NCI-H2196 treated with DMSO at 0.1 percent for 48 hours (cell line): ENCODE measurements around the gene TSSC4.

ENCODE experiments used
- DNase-seq: peaks from one replicate; lab custom pipeline; 2025; ENCODE audit not compliant: unreplicated experiment; lab: John Stamatoyannopoulos, UW

TSSC4 gene

DNA sequence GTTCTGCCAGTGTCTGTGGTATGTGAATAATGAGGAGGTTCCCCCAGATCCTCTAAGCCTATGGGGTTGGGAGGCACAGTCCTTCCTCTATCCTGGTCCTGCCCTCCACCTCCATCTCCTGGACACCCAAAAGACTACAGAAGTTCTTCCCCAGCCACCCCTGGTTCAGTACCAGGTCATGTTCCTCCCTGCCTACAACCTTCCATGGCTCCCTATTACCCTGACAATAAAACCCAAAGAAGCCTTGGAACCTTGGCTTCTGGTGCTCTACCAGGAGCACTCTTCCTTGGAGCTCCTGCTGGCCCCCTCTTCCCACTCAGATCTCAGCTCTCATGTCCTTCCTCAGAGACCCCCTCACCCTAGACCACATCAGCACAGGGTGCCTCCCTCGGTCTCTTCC lies 30.8 kb downstream of the TSSC4 start:
- no peak for DNase-seq

DNA sequence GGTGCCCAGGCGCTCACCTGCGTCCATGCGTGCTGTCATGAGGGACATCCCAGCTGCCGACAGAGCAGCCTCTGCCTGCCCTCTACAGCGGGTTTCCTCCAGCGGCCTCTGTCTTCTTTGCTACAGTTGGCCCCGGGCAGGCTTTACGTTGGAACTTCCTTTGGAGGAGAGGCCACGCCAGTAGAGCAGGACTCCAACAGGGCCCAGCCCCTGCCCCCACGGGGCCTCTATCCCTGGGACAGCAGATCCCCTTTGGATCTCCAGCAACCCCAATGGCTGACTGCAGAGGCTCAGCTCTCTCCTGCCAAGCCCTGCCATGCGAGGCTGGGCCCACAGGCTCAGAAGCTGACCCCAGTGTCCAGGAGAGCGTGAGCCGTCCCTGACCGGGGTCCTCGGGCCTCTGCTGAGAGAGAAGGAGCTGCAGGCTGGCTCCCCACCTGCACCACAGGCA lies 31.6 kb downstream of the TSSC4 start:
- no peak for DNase-seq

DNA sequence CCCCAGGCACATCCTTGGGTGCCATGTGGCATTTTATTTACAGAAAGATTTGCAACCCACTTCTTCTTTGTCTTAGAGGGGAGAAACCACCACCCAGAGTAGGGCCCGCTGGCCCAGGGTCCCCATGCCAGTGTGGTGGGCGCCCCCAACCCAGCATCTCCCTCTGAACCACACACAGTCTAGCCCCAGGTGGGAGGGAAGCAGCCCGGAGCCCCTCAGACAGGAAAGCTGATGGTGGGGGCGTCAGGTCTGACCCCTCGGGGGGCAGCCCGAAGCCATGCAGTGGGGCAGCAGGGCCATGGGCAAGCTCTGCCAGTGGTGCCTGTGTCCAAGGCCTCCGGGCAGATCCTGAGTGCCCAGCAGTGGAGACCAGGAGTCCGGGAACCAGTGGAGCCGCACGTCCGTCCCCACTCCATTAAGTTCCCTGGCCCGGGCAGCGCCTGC lies 32.1 kb downstream of the TSSC4 start:
- DNase-seq, result no peak

DNA sequence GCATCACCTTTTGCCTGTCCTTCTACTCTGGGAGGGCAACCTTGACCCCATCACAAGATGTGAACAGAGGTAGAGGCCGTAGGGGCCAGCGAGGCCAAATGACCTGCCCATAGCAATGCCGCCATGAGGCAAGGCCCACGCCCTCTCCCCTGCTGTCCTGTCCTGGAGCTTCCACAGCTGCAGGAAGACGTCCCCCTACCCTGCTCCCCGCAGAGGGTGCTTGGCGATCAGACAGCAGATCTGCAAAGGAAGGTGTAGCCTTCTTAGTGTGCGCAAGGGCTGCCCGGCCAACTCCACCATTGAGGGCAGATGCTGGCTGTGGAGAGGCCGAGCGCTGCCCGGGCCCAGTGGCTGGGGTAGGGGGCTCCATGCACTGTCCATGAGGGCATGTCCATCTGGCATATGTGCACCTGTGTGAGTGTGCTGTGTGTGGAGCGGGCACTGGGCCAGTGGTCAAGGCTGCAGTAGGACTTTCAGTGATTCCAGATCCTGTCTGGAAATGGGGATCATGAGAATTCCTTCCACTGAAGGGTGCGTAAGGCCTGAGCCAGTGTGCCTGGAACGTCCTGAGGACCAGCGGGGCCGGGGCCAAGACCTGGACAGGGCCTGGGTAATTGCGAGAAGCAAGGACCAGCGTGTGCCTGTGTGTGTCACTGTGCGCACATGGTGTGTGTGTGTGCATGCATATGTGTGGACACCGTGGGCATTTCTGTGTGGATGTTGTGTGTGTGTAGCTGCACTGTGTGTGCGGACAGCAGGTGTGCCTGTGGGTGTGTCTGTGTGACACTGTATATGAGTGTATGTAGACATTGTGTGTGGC lies 32.8 kb downstream of the TSSC4 start:
- no peak for DNase-seq

DNA sequence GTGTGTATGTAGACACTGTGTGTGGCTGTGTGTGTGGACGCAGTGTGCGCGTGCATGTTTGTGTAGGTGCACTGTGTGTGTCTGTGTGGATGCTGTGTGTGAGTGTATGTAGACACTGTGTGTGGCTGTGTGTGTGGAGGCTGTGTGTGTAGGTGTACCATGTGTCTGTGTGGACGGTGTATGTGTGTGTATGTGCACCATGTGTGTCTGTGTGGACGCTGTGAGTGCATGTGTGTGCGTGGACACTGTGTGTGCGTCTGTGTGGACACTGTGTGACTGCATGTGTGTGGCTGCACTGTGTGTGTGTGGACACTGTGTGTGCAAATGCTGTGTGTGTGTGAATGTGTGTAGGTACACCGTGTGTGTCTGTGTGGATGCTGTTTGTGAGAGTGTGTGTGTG lies 33.5 kb downstream of the TSSC4 start:
- DNase-seq, result no peak

DNA sequence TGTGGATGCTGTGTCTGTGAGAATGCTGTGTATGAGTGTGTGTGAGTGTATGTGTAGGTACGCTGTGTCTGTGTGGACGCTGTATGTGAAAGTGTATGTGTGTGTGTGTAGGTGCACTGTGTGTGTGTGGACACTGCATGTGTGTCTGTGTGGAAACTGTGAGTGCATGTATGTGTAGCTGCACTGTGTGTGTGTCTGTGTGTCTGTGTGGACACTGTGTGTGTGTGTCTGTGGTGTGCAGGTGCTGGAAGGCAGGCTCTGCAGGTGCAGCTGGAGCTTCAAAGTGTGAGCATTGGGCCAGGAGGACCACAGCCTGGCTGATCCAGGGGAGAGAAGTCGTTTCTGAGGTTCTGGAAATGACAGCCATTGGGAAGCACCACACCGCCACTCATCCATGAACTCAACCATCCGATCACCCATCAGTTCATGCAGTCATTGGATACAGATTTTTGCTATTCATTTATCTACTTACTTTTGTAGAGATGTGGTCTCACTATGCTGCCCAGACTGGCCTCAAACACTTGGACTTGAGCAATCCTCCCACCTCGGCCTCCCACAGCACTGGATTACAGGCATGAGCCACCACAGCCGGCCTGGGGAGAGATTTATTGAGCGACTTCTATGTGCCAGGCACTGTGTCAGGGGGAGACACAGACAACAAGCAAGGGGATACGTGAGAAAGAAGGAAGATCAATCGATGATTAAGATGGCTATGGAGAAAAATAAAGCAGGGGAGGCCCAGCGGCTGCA lies 34.1 kb downstream of the TSSC4 start:
- DNase-seq, result no peak

DNA sequence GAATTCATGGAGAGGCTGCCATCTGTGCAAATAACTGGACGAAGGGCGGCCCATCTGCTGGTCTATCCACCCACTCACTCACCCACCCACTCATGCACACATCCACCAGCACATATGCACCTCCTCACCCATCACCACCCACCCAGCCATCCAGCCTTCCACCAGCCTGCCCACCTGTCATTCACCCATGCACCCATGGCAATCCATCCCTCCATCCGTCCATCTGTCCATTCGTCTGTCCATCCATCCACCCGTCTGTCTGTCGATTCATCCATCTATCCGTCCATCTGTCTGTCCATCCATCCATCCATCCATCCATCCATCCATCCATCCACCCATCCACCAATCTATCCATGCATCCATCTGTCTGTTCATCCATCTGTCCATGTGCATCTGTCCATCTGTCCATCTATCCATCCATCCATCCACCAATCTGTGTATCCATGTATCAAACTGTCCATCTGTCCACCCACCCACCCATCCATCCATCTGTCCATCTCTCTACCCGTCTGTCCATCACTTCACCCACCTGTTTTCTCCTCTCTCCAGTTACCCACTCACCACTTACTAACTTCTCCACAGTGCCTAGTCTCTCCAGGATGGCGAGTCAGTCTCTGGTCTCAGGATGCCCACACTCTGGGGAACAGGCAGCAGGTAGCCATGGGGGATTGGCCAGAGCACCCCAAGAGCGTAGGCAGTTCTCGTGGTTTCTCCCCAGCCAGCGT lies 34.9 kb downstream of the TSSC4 start:
- no peak for DNase-seq

DNA sequence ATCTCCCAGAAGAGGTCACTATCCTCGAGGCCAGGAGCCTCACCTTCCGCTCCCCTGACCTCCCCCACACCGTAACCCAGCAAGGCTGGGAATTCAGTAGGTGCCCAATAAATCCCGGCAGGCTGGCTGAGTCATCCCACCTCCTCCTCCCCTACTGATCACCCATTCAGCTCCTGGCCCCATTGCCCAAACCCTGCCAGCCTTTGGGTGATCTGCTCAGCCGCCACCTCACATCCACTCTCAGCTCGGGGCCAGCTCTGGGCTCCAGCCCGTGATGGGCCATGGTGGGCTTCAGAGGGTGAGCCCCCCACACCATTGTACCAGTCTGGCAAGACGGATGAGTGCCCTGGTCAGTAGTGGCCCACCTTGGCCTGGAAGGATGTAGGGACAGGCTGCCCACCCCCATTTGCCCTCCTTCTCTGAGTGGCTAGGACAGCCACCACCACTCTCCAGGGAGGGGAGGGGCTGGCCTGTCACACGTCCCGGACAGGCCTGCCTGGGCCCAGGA lies 35.5 kb downstream of the TSSC4 start:
- DNase-seq, result no peak

DNA sequence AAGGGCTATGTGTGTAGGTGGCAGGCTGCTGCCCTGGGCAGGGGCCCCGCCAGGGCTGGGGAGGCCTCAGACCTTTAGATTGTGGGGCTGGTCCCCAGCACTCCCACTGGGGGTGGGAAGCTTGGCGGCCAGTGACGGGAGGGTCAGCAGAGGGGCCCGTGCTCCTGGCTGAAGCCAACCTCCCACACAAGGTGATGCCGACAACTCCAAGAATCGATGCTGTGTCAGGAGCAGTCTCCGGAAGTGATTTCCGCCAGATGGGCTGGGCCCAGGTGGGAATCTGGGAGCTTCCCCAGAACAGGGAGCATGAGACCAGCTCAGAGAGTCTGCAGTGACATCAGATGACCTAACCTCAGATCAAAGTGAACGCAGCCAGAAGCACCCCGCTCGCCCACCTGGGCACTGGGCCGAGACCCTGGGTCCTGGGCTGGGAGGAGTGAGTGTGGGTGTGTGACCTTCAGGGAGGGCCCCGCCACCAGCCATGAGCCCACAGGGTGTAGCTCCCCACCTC lies 36.0 kb downstream of the TSSC4 start:
- no peak for DNase-seq

DNA sequence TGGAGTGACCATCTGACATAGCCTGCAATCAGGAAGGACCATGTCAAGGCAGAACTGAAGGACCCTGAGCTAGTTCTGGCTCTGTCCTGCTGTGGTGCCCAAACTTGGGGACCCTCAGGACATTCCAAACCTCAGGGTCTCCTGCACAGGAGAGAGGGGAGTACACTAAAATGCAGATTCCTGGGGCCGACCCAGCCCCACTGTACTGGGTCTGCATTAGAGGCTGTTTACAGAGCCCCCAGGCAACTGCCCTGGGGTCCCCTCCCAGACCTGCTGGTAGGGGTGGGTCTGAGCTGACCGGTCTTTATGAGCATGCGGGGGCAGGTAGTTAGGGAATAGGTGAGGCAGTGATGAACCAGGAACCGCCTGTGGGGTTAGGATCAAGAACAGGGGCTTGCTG lies 37.0 kb downstream of the TSSC4 start:
- DNase-seq, result no peak

DNA sequence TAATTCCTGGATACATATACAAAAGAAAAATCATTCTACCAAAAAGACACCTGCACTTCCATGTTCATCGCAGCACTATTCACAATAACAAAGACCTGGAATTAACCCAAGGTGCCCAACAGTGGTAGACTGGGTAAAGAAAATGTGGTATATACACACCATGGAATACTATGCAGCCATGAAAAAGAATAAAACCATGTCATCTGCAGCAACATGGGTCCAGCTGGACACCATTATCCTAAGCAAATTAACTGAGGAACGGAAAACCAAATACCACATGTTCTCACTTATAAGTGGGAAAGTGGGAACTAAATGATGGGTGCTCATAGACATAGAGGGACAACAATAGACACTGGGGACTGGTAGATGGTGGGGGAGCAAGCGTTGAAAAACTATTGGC lies 39.3 kb downstream of the TSSC4 start:
- no peak for DNase-seq

DNA sequence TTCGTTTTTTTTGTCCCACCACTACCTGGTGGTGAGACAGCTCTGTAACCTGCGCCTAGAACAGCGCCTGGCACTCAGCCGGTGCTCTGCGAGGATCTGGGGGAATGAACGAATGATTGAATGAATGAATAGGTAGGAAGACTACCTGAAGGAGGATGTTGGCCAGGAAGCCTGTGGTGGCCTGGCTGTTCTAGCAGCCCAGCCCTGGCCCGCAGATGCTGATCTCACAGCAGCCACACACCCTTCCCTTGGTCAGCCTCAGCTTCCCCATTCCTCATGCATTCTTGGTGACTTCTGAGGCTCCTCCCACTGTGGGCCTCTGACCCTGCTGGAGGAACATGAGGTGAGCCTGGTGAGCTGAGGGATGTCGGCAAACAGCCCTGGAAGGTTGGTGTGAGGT lies 40.1 kb downstream of the TSSC4 start:
- DNase-seq, result no peak

DNA sequence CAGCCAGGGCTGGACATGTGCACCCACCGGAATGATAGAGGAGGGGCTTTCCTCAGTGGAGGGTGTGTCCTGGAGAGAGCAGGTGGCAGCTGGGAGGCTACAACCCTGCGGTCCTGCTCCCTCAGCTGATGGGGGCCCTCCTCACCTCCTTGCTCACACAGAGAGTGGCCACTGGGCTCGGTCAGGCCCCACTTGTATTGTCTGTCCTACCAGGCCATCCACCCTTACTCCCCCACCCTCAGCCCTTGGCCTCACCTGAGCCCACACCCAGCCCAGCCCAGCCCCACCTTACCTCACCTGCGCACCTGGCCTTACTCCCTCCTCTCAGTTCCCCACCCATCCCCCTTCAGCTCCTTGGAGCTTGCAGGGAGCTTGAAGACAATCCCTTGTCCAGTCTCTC lies 40.6 kb downstream of the TSSC4 start:
- no peak for DNase-seq

DNA sequence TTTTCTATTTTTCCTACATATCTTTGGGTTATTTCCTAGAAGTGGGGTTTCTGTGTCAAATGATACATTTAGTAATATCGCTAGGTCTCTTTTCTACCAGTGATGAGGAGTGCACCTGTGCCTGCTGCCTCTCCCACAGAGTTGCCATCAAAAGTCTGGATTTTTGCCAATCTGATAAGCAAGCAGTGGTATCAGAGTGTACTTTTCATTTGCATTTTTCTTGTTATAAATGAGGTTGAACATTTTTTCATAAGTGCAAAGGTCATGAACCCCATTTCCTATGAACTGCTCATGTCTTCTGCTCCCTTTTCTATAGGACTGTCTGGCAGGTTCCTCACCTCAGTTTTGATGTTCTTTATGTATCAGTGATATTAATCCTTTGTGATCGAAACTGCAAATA lies 42.0 kb downstream of the TSSC4 start:
- no peak for DNase-seq

DNA sequence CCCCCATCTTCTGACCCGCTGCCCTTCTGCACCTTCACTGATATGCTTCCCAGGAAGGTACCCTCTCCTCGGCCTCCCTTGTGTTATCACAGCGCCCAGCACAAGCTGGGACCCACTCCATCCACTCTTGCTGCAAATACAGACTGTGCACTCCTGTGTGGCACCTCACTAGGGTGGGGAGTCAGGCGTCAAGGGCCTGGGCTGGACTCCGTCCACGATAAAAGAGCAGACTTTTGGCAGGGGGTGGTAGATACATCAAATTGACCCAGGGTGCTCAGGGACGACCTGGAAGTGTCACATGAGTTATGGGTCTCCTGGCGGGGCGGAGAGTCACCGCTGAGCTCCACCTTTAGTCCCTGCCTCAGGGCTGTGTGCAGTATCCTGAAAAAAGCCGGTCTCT lies 42.9 kb downstream of the TSSC4 start:
- DNase-seq, result no peak

DNA sequence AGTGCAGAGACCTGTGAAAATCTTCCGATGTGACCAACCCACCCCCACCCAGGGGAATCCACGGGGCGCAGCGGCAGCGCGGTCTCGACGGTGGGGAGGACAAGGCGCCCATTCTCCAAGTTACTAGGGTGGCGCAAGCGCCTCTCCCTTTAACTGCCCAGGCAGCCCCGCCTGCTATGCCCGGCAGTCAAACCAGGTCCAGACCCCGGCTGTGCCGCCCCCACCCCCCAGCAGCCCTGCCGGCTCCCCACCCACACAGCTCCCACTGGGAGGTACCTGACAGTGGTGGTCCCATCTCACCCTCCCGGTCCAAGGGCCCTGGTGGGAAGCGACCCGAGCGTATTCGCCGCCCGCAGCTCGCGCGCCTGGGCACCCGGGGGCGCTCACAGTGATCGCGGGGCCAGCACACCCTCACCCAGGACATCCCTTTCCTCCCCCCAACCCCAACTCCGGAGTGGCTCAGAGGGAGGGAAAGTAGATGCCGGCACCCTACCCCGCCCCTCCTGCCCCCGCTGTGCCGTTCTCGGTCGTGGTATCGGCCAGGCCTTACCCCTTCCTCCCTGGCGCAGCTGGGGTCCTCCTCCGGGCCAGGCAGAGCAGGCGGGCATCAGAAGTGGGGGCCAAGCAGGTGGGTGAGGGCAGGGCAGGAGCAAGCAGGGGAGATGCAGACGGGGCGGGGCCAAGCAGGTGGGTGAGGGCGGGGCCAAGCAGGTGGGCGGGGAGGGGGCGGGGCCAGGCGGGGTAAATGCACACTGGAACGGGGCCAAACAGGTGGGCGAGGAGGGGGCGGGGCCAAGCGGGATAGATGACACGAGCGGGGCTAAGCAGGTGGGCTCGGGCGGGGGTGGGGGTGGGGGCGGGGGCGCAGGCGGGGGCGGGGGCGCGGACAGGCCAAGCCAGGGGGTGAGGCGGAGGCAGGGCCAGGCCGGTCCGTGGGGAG lies 43.6 kb downstream of the TSSC4 start, which contains the start of gene TRPM5:
TSS of gene TRPM5 (minus strand) at position 634 of the 940 bp plus-strand sequence. CDS start 21,478 bp downstream, outside the sequence.
- DNase-seq, result peak; percentile 67

DNA sequence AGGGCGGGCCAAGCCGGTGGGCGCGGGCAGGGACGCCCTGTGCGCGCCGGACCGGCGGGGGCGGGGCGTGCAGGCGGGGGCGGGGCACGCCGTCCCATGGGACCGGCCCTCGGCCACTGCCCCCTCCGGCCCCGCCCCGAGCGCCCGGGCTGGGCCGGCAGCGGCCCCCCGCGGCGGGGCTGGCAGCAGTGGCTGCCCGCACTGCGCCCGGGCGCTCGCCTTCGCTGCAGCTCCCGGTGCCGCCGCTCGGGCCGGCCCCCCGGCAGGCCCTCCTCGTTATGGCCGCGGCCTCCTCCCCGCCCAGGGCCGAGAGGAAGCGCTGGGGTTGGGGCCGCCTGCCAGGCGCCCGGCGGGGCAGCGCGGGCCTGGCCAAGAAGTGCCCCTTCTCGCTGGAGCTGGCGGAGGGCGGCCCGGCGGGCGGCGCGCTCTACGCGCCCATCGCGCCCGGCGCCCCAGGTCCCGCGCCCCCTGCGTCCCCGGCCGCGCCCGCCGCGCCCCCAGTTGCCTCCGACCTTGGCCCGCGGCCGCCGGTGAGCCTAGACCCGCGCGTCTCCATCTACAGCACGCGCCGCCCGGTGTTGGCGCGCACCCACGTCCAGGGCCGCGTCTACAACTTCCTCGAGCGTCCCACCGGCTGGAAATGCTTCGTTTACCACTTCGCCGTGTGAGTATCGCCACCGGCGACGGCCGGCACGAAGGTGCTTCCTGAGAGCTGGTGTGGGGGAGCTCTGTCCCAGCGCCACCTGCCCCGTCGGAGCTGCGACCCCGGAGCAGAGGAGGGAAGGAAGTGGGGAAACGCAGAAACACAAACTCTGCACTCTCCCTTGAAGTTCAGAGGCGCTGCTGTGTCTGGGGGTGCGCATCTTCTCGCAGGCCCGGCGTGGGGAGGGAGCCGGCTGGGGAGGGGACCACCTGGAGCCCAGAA lies 44.5 kb downstream of the TSSC4 start, which contains the start of gene KCNQ1:
TSS of gene KCNQ1 (plus strand) at position 188 of the 925 bp plus-strand sequence. CDS start at position 279, 91 bp downstream.
- DNase-seq, result peak; percentile 67

DNA sequence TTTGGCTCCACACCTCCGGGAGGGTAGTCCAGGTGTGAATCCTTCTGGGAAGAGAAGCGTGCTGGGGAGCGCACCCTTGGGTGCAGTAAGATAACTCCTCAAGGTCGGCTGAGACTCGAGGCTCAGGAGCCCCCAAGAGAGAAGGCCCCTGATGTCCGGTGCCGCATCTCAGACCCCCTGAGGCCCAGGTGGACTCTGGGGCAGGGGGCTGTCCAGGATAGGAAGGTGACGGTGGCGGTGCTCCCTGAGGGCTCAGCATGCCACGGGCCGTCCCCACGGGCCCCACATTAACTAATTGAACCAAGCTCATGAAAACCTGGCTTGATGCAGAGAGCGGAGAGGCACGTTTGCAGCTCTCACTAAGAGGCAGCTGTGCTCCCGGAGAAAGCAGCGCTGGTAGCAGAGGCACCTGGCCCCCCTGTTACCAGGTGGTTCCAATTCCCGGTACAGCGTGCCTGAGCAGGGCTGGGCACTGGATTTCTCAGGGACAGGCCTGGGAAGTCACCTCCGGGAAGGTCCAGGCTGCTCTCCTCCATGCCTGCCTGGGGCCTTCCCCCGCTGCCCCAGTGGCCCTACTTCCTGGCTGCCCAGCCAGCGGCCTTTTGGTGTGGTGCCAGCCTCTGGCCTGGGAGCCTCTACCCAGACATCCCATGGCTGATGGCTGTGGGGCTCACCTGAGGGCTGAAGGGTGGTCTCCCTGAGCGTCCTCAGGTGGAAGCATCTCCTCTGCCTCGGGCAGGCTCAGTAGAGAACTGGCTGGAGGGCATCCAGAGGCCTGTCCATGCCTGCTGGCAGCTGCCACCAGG lies 45.4 kb downstream of the TSSC4 start:
- no peak for DNase-seq
